Measurements from ENCODE around the gene NTRK2. TPM values are rescaled to one million over a fixed set of nuclear protein-coding genes. Genes with fewer than 3 reads are reported as not detected.

NTRK2 gene
- total RNA-seq, 4 donors from 2014 or later, result 2.9 to 15.9 (median 8.4) TPM

DNA sequence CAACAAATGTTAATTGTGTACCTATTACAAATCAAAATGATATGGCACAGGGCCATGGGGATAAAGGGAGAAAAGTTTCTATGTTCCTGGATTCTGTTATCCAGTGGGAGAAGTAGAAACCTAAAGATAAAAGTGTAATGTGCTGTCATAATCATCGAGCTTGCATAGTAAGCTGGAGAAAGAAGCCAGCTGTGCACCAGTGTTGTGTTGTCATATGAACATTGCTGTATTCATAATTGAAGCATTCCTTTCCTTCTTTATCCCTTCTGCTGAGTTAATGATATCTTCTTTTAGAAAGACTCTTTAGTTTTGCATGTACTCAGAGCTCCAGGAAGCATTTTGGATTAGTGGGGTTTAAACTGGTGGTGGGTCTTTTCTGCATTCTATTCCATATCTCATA, 39.5 kb downstream of the NTRK2 start:
- Histone ChIP-seq H3K27ac (no peak overlapping the region), H3K36me3 (no peaks in the 10 kb centered on the region), H3K4me3 (no peak overlapping the region), H3K4me1 (peaks cover 0 to 6% (median 0%) of the 10 kb centered on the region in 3 donors), H3K9me3 (no peaks in the 10 kb centered on the region), H3K27me3 (no peaks in the 10 kb centered on the region)
- 58 to 67% methylated on average over 1 of the region's 1 CpG for WGBS, 2 donors
- TF ChIP-seq, protein P1, sequence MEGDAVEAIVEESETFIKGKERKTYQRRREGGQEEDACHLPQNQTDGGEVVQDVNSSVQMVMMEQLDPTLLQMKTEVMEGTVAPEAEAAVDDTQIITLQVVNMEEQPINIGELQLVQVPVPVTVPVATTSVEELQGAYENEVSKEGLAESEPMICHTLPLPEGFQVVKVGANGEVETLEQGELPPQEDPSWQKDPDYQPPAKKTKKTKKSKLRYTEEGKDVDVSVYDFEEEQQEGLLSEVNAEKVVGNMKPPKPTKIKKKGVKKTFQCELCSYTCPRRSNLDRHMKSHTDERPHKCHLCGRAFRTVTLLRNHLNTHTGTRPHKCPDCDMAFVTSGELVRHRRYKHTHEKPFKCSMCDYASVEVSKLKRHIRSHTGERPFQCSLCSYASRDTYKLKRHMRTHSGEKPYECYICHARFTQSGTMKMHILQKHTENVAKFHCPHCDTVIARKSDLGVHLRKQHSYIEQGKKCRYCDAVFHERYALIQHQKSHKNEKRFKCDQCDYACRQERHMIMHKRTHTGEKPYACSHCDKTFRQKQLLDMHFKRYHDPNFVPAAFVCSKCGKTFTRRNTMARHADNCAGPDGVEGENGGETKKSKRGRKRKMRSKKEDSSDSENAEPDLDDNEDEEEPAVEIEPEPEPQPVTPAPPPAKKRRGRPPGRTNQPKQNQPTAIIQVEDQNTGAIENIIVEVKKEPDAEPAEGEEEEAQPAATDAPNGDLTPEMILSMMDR (IDR thresholded peaks at IDR 0.05), result no peak
- TF ChIP-seq POLR2A (IDR thresholded peaks at IDR 0.05), result no peak
- DNase-seq, result no peak
- intact Hi-C loops (cut with DNase I), result no loop called here

DNA sequence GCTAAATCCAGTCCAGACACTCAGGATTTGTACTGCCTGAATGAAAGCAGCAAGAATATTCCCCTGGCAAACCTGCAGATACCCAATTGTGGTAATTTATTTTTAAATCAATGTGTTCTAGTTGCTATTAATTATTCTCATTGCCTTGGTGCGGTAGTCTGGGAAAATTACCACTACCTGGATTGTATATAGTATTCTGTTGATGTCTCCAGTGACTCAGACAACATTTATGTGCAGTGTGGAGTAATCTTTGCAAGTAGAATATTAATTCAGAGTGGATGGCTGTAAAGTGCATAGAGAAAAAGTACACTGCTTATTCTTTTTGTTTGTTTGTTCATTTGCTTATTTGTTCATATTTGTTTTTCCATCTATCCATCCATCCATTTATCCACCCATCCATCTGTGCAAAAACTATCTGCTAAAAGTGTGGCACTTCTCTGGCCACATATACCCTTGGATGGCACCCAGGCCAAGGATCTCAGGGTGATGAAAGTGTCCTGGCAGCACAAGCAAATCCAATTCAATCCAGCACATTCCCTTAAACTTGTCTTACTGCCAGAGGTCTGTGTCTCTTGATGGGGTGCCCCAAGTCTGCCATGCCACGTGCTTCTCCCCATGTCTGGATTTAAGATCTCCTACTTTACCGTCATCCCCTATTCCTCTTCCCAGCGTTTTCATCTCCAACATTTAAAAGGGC, 41.3 kb downstream of the NTRK2 start:
- Histone ChIP-seq H3K27me3 (no peaks in the 10 kb centered on the region), H3K36me3 (no peaks in the 10 kb centered on the region), H3K9me3 (no peaks in the 10 kb centered on the region), H3K4me3 (no peak overlapping the region), H3K4me1 (peaks cover 0 to 6% (median 0%) of the 10 kb centered on the region in 3 donors), H3K27ac (no peak overlapping the region)
- 80 to 84% methylated on average over 4 of the region's 4 CpGs for WGBS, 2 donors
- intact Hi-C loops (cut with DNase I), result no loop called here
- no peak for DNase-seq
- TF ChIP-seq, protein P1 (IDR thresholded peaks at IDR 0.05), result no peak
- TF ChIP-seq POLR2A (IDR thresholded peaks at IDR 0.05), result no peak

DNA sequence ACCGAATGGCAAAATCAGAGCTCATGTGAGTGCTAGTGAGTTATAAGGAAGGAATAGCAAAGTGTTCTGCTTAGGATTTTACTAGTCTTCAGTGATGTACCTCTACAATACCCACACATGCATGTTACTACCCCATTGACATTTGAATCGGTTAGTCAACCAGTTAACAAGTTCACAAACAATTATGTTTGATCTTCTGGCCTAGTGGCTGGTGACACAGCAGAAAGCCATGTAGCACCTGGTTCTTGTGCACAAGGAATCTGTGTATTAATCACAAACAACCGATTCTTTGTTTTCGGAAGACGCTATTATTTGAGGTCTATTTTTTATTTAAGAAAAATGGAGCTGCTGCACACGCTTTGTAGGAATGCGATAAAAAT, 41.9 kb downstream of the NTRK2 start:
- Histone ChIP-seq H3K4me3 (no peak overlapping the region), H3K27ac (no peak overlapping the region), H3K27me3 (no peaks in the 10 kb centered on the region), H3K36me3 (no peaks in the 10 kb centered on the region), H3K9me3 (no peaks in the 10 kb centered on the region), H3K4me1 (peaks cover 0 to 6% (median 0%) of the 10 kb centered on the region in 3 donors)
- intact Hi-C loops (cut with DNase I), result no loop called here
- TF ChIP-seq, protein P1 (IDR thresholded peaks at IDR 0.05), result no peak
- TF ChIP-seq POLR2A (IDR thresholded peaks at IDR 0.05), result no peak
- WGBS, 2 donors, result 90% methylated on average over 7 of the region's 7 CpGs
- DNase-seq, result no peak

GRCh38 chr9:84711936-84712335, 42.4 kb downstream of the NTRK2 start:
- no peak for DNase-seq
- H3K9me3 ChIP-seq, result no peaks in the 10 kb centered on the region
- intact Hi-C loops (cut with DNase I), result no loop called here
- TF ChIP-seq POLR2A (IDR thresholded peaks at IDR 0.05), result no peak
- TF ChIP-seq, protein P1 (IDR thresholded peaks at IDR 0.05), result no peak
- no peak overlapping the region for H3K4me3 ChIP-seq
- no peaks in the 10 kb centered on the region for H3K36me3 ChIP-seq
- H3K27ac ChIP-seq, result no peak overlapping the region
- 38 to 54% methylated on average over 6 of the region's 6 CpGs for WGBS, 2 donors
- H3K27me3 ChIP-seq, result no peaks in the 10 kb centered on the region
- H3K4me1 ChIP-seq, result peaks cover 0 to 6% (median 0%) of the 10 kb centered on the region in 3 donors

GRCh38 chr9:84716217-84716616, 46.7 kb downstream of the NTRK2 start:
- no peaks in the 10 kb centered on the region for H3K27me3 ChIP-seq
- intact Hi-C loops (cut with DNase I), result no loop called here
- no peak for DNase-seq
- TF ChIP-seq POLR2A (IDR thresholded peaks at IDR 0.05), result no peak
- TF ChIP-seq, protein P1 (IDR thresholded peaks at IDR 0.05), result no peak
- peaks cover 0 to 6% (median 0%) of the 10 kb centered on the region in 3 donors for H3K4me1 ChIP-seq
- no peak overlapping the region for H3K27ac ChIP-seq
- WGBS, 2 donors, result 82 to 87% methylated on average over 3 of the region's 3 CpGs
- H3K9me3 ChIP-seq, result no peaks in the 10 kb centered on the region
- H3K36me3 ChIP-seq, result no peaks in the 10 kb centered on the region
- H3K4me3 ChIP-seq, result no peak overlapping the region
